ENCODE results near the gene SAMD11.

Gene SAMD11

GRCh38 chr1:905811-906599 lies 17.7 kb upstream of the SAMD11 start:
- peak overlapping the region; percentile 85 for H3K4me2 ChIP-seq (ENCODE audit: low read length)
- H3F3A ChIP-seq (ENCODE audit: control insufficient read depth, insufficient read depth) = no peaks in the 10 kb centered on the region
- H3K9me2 ChIP-seq (replicated peaks; ENCODE audit: control insufficient read depth, low read length) = no peaks in the 10 kb centered on the region
- peak overlapping the region; percentile 75; the same call in 1 of the 2 replicates for H3K4me3 ChIP-seq (ENCODE audit: low read length)
- H3K36me3 ChIP-seq (ENCODE audit: control insufficient read depth, low read length) = no peaks in the 10 kb centered on the region
- no peak overlapping the region for H3K27ac ChIP-seq (ENCODE audit: low read depth, low read length)
- peaks cover 20% of the 10 kb centered on the region for H3K27me3 ChIP-seq (ENCODE audit: control insufficient read depth, low read length)
- peaks cover 9% of the 10 kb centered on the region for H3K4me1 ChIP-seq (ENCODE audit: control insufficient read depth, low read length)
- H4K20me1 ChIP-seq (ENCODE audit: control insufficient read depth, insufficient read depth, low read depth, low read length) = no peaks in the 10 kb centered on the region
- no peaks in the 10 kb centered on the region for H3K9me3 ChIP-seq (ENCODE audit: control insufficient read depth, insufficient read depth, low read length)
- no peaks in the 10 kb centered on the region for H3K79me2 ChIP-seq (ENCODE audit: control insufficient read depth, low read length)
- no peak for TF ChIP-seq CTCF (IDR thresholded peaks at IDR 0.05; ENCODE audit: low read depth, low read length, poor library complexity, severe bottlenecking)
- TF ChIP-seq EZH2phosphoT487 (IDR thresholded peaks at IDR 0.05; ENCODE audit: borderline replicate concordance, low read length) = no peak

- Histone ChIP-seq H3K4me2 (ENCODE audit: low read length) (no peak overlapping the region), H3K27ac (ENCODE audit: low read depth, low read length) (no peak overlapping the region)
These were observed 16.9 kb upstream of the SAMD11 start for GRCh38 chr1:906600-907420.

GRCh38 chr1:907611-908451 lies 15.9 kb upstream of the SAMD11 start:
- Histone ChIP-seq H3K27ac (ENCODE audit: low read depth, low read length) (no peak overlapping the region), H3K9me2 (replicated peaks; ENCODE audit: control insufficient read depth, low read length) (no peaks in the 10 kb centered on the region), H3K4me3 (ENCODE audit: low read length) (no peak overlapping the region), H3F3A (ENCODE audit: control insufficient read depth, insufficient read depth) (no peaks in the 10 kb centered on the region), H3K4me2 (ENCODE audit: low read length) (no peak overlapping the region), H3K4me1 (ENCODE audit: control insufficient read depth, low read length) (peaks cover 9% of the 10 kb centered on the region), H3K36me3 (ENCODE audit: control insufficient read depth, low read length) (no peaks in the 10 kb centered on the region), H3K27me3 (ENCODE audit: control insufficient read depth, low read length) (peaks cover 20% of the 10 kb centered on the region), H3K79me2 (ENCODE audit: control insufficient read depth, low read length) (no peaks in the 10 kb centered on the region), H4K20me1 (ENCODE audit: control insufficient read depth, insufficient read depth, low read depth, low read length) (no peaks in the 10 kb centered on the region), H3K9me3 (ENCODE audit: control insufficient read depth, insufficient read depth, low read length) (no peaks in the 10 kb centered on the region)
- no peak for TF ChIP-seq CTCF (IDR thresholded peaks at IDR 0.05; ENCODE audit: low read depth, low read length, poor library complexity, severe bottlenecking)
- TF ChIP-seq EZH2phosphoT487 (IDR thresholded peaks at IDR 0.05; ENCODE audit: borderline replicate concordance, low read length) = no peak

More at GRCh38 chr1:906600-907420, 16.9 kb upstream of the SAMD11 start:
- H3K36me3 ChIP-seq (ENCODE audit: control insufficient read depth, low read length) = no peaks in the 10 kb centered on the region
- peaks cover 20% of the 10 kb centered on the region for H3K27me3 ChIP-seq (ENCODE audit: control insufficient read depth, low read length)
- no peak for TF ChIP-seq CTCF (IDR thresholded peaks at IDR 0.05; ENCODE audit: low read depth, low read length, poor library complexity, severe bottlenecking)
- no peak for TF ChIP-seq EZH2phosphoT487 (IDR thresholded peaks at IDR 0.05; ENCODE audit: borderline replicate concordance, low read length)
- no peak overlapping the region for H3K4me3 ChIP-seq (ENCODE audit: low read length)
- H4K20me1 ChIP-seq (ENCODE audit: control insufficient read depth, insufficient read depth, low read depth, low read length) = no peaks in the 10 kb centered on the region
- H3K9me3 ChIP-seq (ENCODE audit: control insufficient read depth, insufficient read depth, low read length) = no peaks in the 10 kb centered on the region
- peaks cover 9% of the 10 kb centered on the region for H3K4me1 ChIP-seq (ENCODE audit: control insufficient read depth, low read length)
- H3K79me2 ChIP-seq (ENCODE audit: control insufficient read depth, low read length) = no peaks in the 10 kb centered on the region
- H3K9me2 ChIP-seq (replicated peaks; ENCODE audit: control insufficient read depth, low read length) = no peaks in the 10 kb centered on the region
- no peaks in the 10 kb centered on the region for H3F3A ChIP-seq (ENCODE audit: control insufficient read depth, insufficient read depth)
